Fibroblast of gingiva (primary cell): ENCODE measurements around the gene NELFA.
A peak's percentile ranks its signal among the peaks of the same experiment; 100 is the strongest.
"Not testable (repeated sequence)": the region's sequence is repeated elsewhere in the genome, so short reads cannot be mapped to it uniquely, and the experiment has no call there.

ENCODE experiments used
- DNase-seq: peaks from one replicate; pipeline ENCODE4 v3.0.0-alpha.2; 2011; ENCODE audit warnings: low read depth

Gene NELFA

GRCh38 chr4:2040391-2041238 lies 31.8 kb upstream of the NELFA start:
- no peak for DNase-seq

GRCh38 chr4:2036866-2037265 lies 28.1 kb upstream of the NELFA start:
- DNase-seq, result no peak

GRCh38 chr4:2036327-2036726 lies 27.6 kb upstream of the NELFA start:
- DNase-seq, result no peak

- DNase-seq, result not testable (repeated sequence)
These were observed 22.4 kb upstream of the NELFA start for GRCh38 chr4:2031161-2031560.

GRCh38 chr4:2027120-2027519 lies 18.3 kb upstream of the NELFA start:
- DNase-seq, result peak; percentile 17

GRCh38 chr4:2025817-2026216 lies 17.0 kb upstream of the NELFA start:
- no peak for DNase-seq

- no peak for DNase-seq
These were observed 15.9 kb upstream of the NELFA start for GRCh38 chr4:2024683-2025082.

- not testable (repeated sequence) for DNase-seq
These were observed 12.7 kb upstream of the NELFA start for GRCh38 chr4:2021358-2022018.

GRCh38 chr4:2015008-2015407 lies 6.2 kb upstream of the NELFA start:
- DNase-seq, result no peak

GRCh38 chr4:2011583-2011982 lies 2.8 kb upstream of the NELFA start:
- DNase-seq, result peak; percentile 20

- DNase-seq, result peak; percentile 52
These were observed 968 bp upstream of the NELFA start for GRCh38 chr4:2009651-2010233.

- DNase-seq, result no peak
These were observed 178 bp downstream of the NELFA start for GRCh38 chr4:2008671-2008920.

GRCh38 chr4:2007804-2008670 lies 737 bp downstream of the NELFA start:
- no peak for DNase-seq

- no peak for DNase-seq
These were observed 1.7 kb downstream of the NELFA start for GRCh38 chr4:2006956-2007653.

GRCh38 chr4:2006367-2006766 lies 2.4 kb downstream of the NELFA start:
- DNase-seq, result no peak

- DNase-seq, result not testable (repeated sequence)
These were observed 5.4 kb downstream of the NELFA start for GRCh38 chr4:2003361-2003760.

GRCh38 chr4:1999308-1999707 lies 9.5 kb downstream of the NELFA start:
- DNase-seq, result not testable (repeated sequence)

GRCh38 chr4:1998296-1998695 lies 10.5 kb downstream of the NELFA start:
- no peak for DNase-seq

- no peak for DNase-seq
These were observed 11.1 kb downstream of the NELFA start for GRCh38 chr4:1997712-1998111.

GRCh38 chr4:1996866-1997611 lies 11.7 kb downstream of the NELFA start:
- DNase-seq, result no peak

- no peak for DNase-seq
These were observed 13.8 kb downstream of the NELFA start for GRCh38 chr4:1994938-1995337.
